GM12878 (cell line): ENCODE data around the gene TMEM237. TPM values are rescaled to one million over a fixed set of nuclear protein-coding genes. Genes with fewer than 3 reads are reported as not detected.

ENCODE experiments used
- ATAC-seq: fragments of 200-7000 bp; cut with Tn5 transposase; 3 replicates; pipeline ENCODE4 v1.9.1; 2020; ENCODE audit warnings: mild to moderate bottlenecking, moderate library complexity
- BruUV-seq: library from RNA; stranded (reverse); fragments of 400-500 nt; replicated peaks from 2 replicates; lab custom pipeline; 2021; lab: Mats Ljungman, UMichigan
- CTCF ChIA-PET: fragments of 300-600 bp; sonication (Branson Sonifier 250); formaldehyde crosslinking; extraction: SDS; loops from one replicate; lab custom pipeline; 2021; ENCODE audit warnings: inconsistent platforms; lab: Yijun Ruan, JAX
- POLR2A ChIA-PET: fragments of 350-600 bp; formaldehyde crosslinking; extraction: SDS; loops from one replicate; lab custom pipeline; 2021; ENCODE audit warnings: inconsistent platforms; lab: Charles Lee
- RAD21 ChIA-PET: fragments of 300-600 bp; sonication (Branson Sonifier 250); formaldehyde crosslinking; loops from one replicate; lab custom pipeline; 2023; ENCODE audit warnings: antibody characterized with exemption; ENCODE audit not compliant: unreplicated experiment; lab: Charles Lee
- SMC1A ChIA-PET: fragments of 300-600 bp; sonication (Branson Sonifier 250); formaldehyde crosslinking; loops from one replicate; lab custom pipeline; 2023; ENCODE audit not compliant: unreplicated experiment, uncharacterized antibody; lab: Charles Lee
- DNase-seq: peaks from one replicate; pipeline ENCODE4 v3.0.0-alpha.2; 2011; ENCODE audit warnings: low read depth, low spot score
- FAIRE-seq: peaks from 3 replicates; lab custom pipeline; 2011; peaks lifted over from hg19 to GRCh38; lab: Jason Lieb, UNC
- H2AFZ ChIP-seq: 2 replicates; pipeline ENCODE4 v1.6.0; 2011; ENCODE audit warnings: low read depth, low read length, control low read depth; ENCODE audit not compliant: control insufficient read depth
- H3K27ac ChIP-seq: 2 replicates; pipeline ENCODE4 v1.5.1; 2011; ENCODE audit warnings: control low read depth; ENCODE audit not compliant: control insufficient read depth, insufficient read depth
- H3K27me3 ChIP-seq, 2 experiments: replicated peaks in 1 of 2; 2 replicates each; pipeline versions ENCODE4 v1.6.0 to v1.6.1; 2011; ENCODE audit warnings: low read length in 1 of 2; ENCODE audit not compliant: control insufficient read depth in 2 of 2, insufficient read depth in 2 of 2
- H3K36me3 ChIP-seq, 2 experiments: 2 replicates each; pipeline ENCODE4 v1.5.1; 2011; ENCODE audit warnings: low read length in 1 of 2; ENCODE audit not compliant: control insufficient read depth in 2 of 2, insufficient read depth in 2 of 2
- H3K4me1 ChIP-seq: 2 replicates; pipeline ENCODE4 v1.6.1; 2011; ENCODE audit warnings: mild to moderate bottlenecking, low read length, moderate library complexity, mixed read lengths; ENCODE audit not compliant: control insufficient read depth, insufficient read depth
- H3K4me2 ChIP-seq: 2 replicates; pipeline ENCODE4 v1.6.0; 2011; ENCODE audit warnings: control low read depth; ENCODE audit not compliant: control insufficient read depth, insufficient read depth
- H3K4me3 ChIP-seq: fragments of 200-600 bp; sonication (generic); 2 replicates; pipeline ENCODE4 v1.5.1; 2016
- H3K79me2 ChIP-seq: 2 replicates; pipeline ENCODE4 v1.6.0; 2011; ENCODE audit warnings: low read length; ENCODE audit not compliant: control insufficient read depth, insufficient read depth
- H3K9ac ChIP-seq: 2 replicates; pipeline ENCODE4 v1.8.0; 2011; ENCODE audit warnings: low read length, control low read depth, mixed read lengths; ENCODE audit not compliant: control insufficient read depth, insufficient read depth
- H3K9me3 ChIP-seq: replicated peaks from 3 replicates; pipeline ENCODE4 v1.5.1; 2011; ENCODE audit warnings: mild to moderate bottlenecking, low read length; ENCODE audit not compliant: control insufficient read depth, insufficient read depth
- H4K20me1 ChIP-seq: 2 replicates; pipeline ENCODE4 v1.6.0; 2011; ENCODE audit not compliant: control insufficient read depth, insufficient read depth
- BHLHE40 ChIP-seq, 2 experiments: fragments of 450-650 bp in 1 of 2; IDR thresholded peaks; 2 replicates each; pipeline ENCODE4 v1.6.1; 2011 to 2017; ENCODE audit warnings: low read depth in 2 of 2, borderline replicate concordance in 1 of 2, improper control_type of control experiment in 1 of 2, low read length in 1 of 2, mild to moderate bottlenecking in 1 of 2
- BRCA1 ChIP-seq: IDR thresholded peaks from 2 replicates; pipeline ENCODE4 v1.6.1; 2011; ENCODE audit warnings: low read depth, low read length, improper control_type of control experiment
- HDAC2 ChIP-seq: fragments of 200-600 bp; sonication (generic); IDR thresholded peaks from 2 replicates; pipeline ENCODE4 v1.6.1; 2017
- NFXL1 ChIP-seq: fragments of 450-650 bp; IDR thresholded peaks from 2 replicates; pipeline ENCODE4 v1.6.1; 2017; ENCODE audit warnings: antibody characterized with exemption, mild to moderate bottlenecking, borderline replicate concordance
- NR2C2 ChIP-seq: IDR thresholded peaks from 2 replicates; pipeline ENCODE4 v1.6.1; 2011; ENCODE audit warnings: borderline replicate concordance, low read depth; ENCODE audit not compliant: control insufficient read depth, insufficient read length
- NRF1 ChIP-seq: conservative IDR thresholded peaks from 2 replicates; pipeline ENCODE4 v1.6.1; 2011; ENCODE audit warnings: mild to moderate bottlenecking, low read depth, low read length, improper control_type of control experiment
- TARDBP ChIP-seq: IDR thresholded peaks from 2 replicates; pipeline ENCODE4 v1.6.1; 2016; ENCODE audit warnings: borderline replicate concordance
- WRNIP1 ChIP-seq: IDR thresholded peaks from 2 replicates; pipeline ENCODE4 v1.6.1; 2011; ENCODE audit warnings: low read depth, low read length, improper control_type of control experiment, borderline replicate concordance
- YY1 ChIP-seq: IDR thresholded peaks from 2 replicates; pipeline ENCODE4 v1.6.1; 2011; ENCODE audit warnings: low read depth, mild to moderate bottlenecking, low read length
- ZBED1 ChIP-seq: IDR thresholded peaks from 2 replicates; pipeline ENCODE4 v1.6.1; 2016; ENCODE audit warnings: borderline replicate concordance
- WGBS: methylation state at CpG from one replicate; pipeline ENCODE4 v1.1.6; 2016; ENCODE audit warnings: low lambda C conversion rate; ENCODE audit not compliant: insufficient replicate concordance, insufficient coverage; ENCODE audit errors: missing lambda C conversion rate; 5-methylcytosine and 5-hydroxymethylcytosine counted together
- in situ Hi-C: fragments of 300-500 bp; cut with MboI; formaldehyde crosslinking; loops from 9 replicates; pipeline ENCODE4 v1.14.3; 2018; ENCODE audit warnings: mixed read lengths
- intact Hi-C: fragments of 100-400 bp; cut with micrococcal nuclease; formaldehyde crosslinking; loops from one replicate; pipeline ENCODE4 v1.14.2; 2022; ENCODE audit not compliant: unreplicated experiment
- polyA plus RNA-seq, 11 experiments: library from polyadenylated mRNA; depleted of rRNA in 4 of 11; unstranded in 6 of 11; stranded (reverse) in 5 of 11; fragments of >200 nt; fragmentation: Nextera tagmentation in 4 of 11; fragmentation: Illumina TruSeq in 1 of 11; extraction: Ambion mirVana in 4 of 11; extraction: Trizol in 1 of 11; gene quantifications; 1 replicate in 1 of 11; 2 replicates in 10 of 11; pipeline versions ENCODE4 v1.2.1 to v1.2.3, GENCODE V29; 2011 to 2016; ENCODE audit warnings: inconsistent platforms in 2 of 11, missing spikeins in 2 of 11, low read depth in 1 of 11
- total RNA-seq, 4 experiments: library from RNA; depleted of rRNA in 3 of 4; stranded (reverse); fragments of >200 nt in 3 of 4; fragmentation: Illumina TruSeq in 1 of 4; extraction: Trizol in 1 of 4; gene quantifications; 2 replicates each; pipeline versions ENCODE4 v1.2.1 to v1.2.3, GENCODE V29; 2013 to 2021
- TF ChIP-seq, protein P1 (sequence below), 3 experiments: IDR thresholded peaks in 2 of 3; conservative IDR thresholded peaks in 1 of 3; 2 replicates each; pipeline ENCODE4 v1.5.1; 2011; ENCODE audit warnings: low read depth in 3 of 3, low read length in 3 of 3, mild to moderate bottlenecking in 3 of 3, control low read depth in 2 of 3, moderate library complexity in 2 of 3, inconsistent platforms in 1 of 3, mixed read lengths in 1 of 3; ENCODE audit not compliant: control insufficient read depth in 2 of 3, insufficient read depth in 1 of 3; ENCODE audit errors: extremely low read depth in 1 of 3
- TF ChIP-seq, protein P2 (sequence below): IDR thresholded peaks from 2 replicates; pipeline ENCODE4 v1.6.1; 2011; ENCODE audit warnings: borderline replicate concordance, low read depth, mild to moderate bottlenecking, moderate library complexity, mixed read lengths, low read length; ENCODE audit not compliant: insufficient read depth; ENCODE audit errors: extremely low read length
- TF ChIP-seq, protein P3 (sequence below): fragments of 450-650 bp; IDR thresholded peaks from 2 replicates; pipeline ENCODE4 v1.6.1; 2017; ENCODE audit warnings: borderline replicate concordance

Gene TMEM237
- total and polyA plus RNA-seq, 10 of the 15 experiments (the other 5 are each of a cell fraction or from before 2014, with no cell fraction given): 15.0 to 43.7 (median 29.3) TPM

- no peak overlapping the region for H3K4me3 ChIP-seq
- H4K20me1 ChIP-seq: no peaks in the 10 kb centered on the region
- H3K4me2 ChIP-seq: no peak overlapping the region
- in situ Hi-C loops: no loop called here
- no peaks in the 10 kb centered on the region for H3K4me1 ChIP-seq
- no peak overlapping the region for H3K9ac ChIP-seq
- no peak overlapping the region for H3K27ac ChIP-seq
- RAD21 ChIA-PET: no interaction called here
- H3K79me2 ChIP-seq: no peaks in the 10 kb centered on the region
- no TSS peak for BruUV-seq
- no peaks in the 10 kb centered on the region; the same call in 2 of the 3 replicates for H3K9me3 ChIP-seq
- ATAC-seq: no peak
- POLR2A ChIA-PET: no interaction called here
- TF ChIP-seq NRF1 (no peak), WRNIP1 (no peak)
- TF ChIP-seq, all 136 proteins: peak for 0
- 100% methylated on average over 2 of the region's 2 CpGs for WGBS
- Histone ChIP-seq H3K27me3 (no peaks in the 10 kb centered on the region), H2AFZ (no peak overlapping the region), H3K36me3 (no peaks in the 10 kb centered on the region; a peak in 1 of 4 replicates)
- DNase-seq: no peak
- intact Hi-C loops: no loop called here
- FAIRE-seq: no peak
- ChIA-PET SMC1A (no interaction called here), CTCF (no interaction called here)
Measured at GRCh38 chr2:201628545-201628944, 14.8 kb downstream of the TMEM237 start.

- no peak overlapping the region for H2AFZ ChIP-seq
- POLR2A ChIA-PET: no interaction called here
- TF ChIP-seq, protein P1, sequence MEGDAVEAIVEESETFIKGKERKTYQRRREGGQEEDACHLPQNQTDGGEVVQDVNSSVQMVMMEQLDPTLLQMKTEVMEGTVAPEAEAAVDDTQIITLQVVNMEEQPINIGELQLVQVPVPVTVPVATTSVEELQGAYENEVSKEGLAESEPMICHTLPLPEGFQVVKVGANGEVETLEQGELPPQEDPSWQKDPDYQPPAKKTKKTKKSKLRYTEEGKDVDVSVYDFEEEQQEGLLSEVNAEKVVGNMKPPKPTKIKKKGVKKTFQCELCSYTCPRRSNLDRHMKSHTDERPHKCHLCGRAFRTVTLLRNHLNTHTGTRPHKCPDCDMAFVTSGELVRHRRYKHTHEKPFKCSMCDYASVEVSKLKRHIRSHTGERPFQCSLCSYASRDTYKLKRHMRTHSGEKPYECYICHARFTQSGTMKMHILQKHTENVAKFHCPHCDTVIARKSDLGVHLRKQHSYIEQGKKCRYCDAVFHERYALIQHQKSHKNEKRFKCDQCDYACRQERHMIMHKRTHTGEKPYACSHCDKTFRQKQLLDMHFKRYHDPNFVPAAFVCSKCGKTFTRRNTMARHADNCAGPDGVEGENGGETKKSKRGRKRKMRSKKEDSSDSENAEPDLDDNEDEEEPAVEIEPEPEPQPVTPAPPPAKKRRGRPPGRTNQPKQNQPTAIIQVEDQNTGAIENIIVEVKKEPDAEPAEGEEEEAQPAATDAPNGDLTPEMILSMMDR (IDR thresholded peaks at IDR 0.05 in 2 of 3, conservative IDR thresholded peaks at IDR 0.05 in 1 of 3; ENCODE audit: control insufficient read depth in 2 of 3, extremely low read depth in 1 of 3, insufficient read depth in 1 of 3, low read depth in 3 of 3, low read length in 3 of 3): no peak
- TF ChIP-seq HDAC2: no peak
- TF ChIP-seq, protein P2, sequence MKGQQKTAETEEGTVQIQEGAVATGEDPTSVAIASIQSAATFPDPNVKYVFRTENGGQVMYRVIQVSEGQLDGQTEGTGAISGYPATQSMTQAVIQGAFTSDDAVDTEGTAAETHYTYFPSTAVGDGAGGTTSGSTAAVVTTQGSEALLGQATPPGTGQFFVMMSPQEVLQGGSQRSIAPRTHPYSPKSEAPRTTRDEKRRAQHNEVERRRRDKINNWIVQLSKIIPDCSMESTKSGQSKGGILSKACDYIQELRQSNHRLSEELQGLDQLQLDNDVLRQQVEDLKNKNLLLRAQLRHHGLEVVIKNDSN: no peak
- no peak for TF ChIP-seq YY1
- no peak for TF ChIP-seq BHLHE40 (IDR thresholded peaks at IDR 0.05; ENCODE audit: borderline replicate concordance in 1 of 2, low read depth in 2 of 2, low read length in 1 of 2)
- no peak for TF ChIP-seq NR2C2
- TF ChIP-seq BRCA1: no peak
- TF ChIP-seq, protein P3, sequence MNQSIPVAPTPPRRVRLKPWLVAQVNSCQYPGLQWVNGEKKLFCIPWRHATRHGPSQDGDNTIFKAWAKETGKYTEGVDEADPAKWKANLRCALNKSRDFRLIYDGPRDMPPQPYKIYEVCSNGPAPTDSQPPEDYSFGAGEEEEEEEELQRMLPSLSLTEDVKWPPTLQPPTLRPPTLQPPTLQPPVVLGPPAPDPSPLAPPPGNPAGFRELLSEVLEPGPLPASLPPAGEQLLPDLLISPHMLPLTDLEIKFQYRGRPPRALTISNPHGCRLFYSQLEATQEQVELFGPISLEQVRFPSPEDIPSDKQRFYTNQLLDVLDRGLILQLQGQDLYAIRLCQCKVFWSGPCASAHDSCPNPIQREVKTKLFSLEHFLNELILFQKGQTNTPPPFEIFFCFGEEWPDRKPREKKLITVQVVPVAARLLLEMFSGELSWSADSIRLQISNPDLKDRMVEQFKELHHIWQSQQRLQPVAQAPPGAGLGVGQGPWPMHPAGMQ: no peak
- TF ChIP-seq ZBED1: no peak
- TF ChIP-seq NFXL1: no peak
- TF ChIP-seq TARDBP: no peak
Measured at GRCh38 chr2:201622306-201622970, 20.9 kb downstream of the TMEM237 start.

More at GRCh38 chr2:201622306-201622970, 20.9 kb downstream of the TMEM237 start:
- Histone ChIP-seq H3K4me2 (no peak overlapping the region), H3K9me3 (no peaks in the 10 kb centered on the region), H3K27ac (no peak overlapping the region), H3K4me3 (no peak overlapping the region), H3K4me1 (no peaks in the 10 kb centered on the region), H3K79me2 (no peaks in the 10 kb centered on the region), H3K9ac (no peak overlapping the region), H3K27me3 (no peaks in the 10 kb centered on the region), H4K20me1 (no peaks in the 10 kb centered on the region), H3K36me3 (0 out of 4 replicates have a peak, but pooled peaks cover 0 to 2% of the 10 kb centered on the region in 2 experiments)
- intact Hi-C loops (no loop called here), in situ Hi-C loops (no loop called here)
- ATAC-seq (no peak), FAIRE-seq (no peak), DNase-seq (no peak)
- 94% methylated on average over 5 of the region's 5 CpGs for WGBS
- no TSS peak for BruUV-seq
- CTCF ChIA-PET: interaction anchor here (1.3 kb wide), 1 partner anchor 20 kb away, joined by 3 read pairs; the partner anchor contains the start of gene TMEM237
- SMC1A ChIA-PET: no interaction called here
- RAD21 ChIA-PET: no interaction called here
